Ishikawa (cell line): ENCODE data around the gene LPAR6.

Source experiments
- CEBPB ChIP-seq: IDR thresholded peaks from 2 replicates; pipeline ENCODE4 v1.6.1; 2012
- CREB1 ChIP-seq: IDR thresholded peaks from 2 replicates; pipeline ENCODE4 v1.6.1; 2012; ENCODE audit warnings: low read depth
- EP300 ChIP-seq: IDR thresholded peaks from 2 replicates; pipeline ENCODE4 v1.6.1; 2012; ENCODE audit warnings: borderline replicate concordance
- FOXM1 ChIP-seq: IDR thresholded peaks from 2 replicates; pipeline ENCODE4 v1.6.1; 2012; ENCODE audit warnings: low read depth, borderline replicate concordance
- NFIC ChIP-seq: IDR thresholded peaks from 2 replicates; pipeline ENCODE4 v1.6.1; 2012
- ZBTB7A ChIP-seq: IDR thresholded peaks from 2 replicates; pipeline ENCODE4 v1.6.1; 2012; ENCODE audit warnings: low read depth

- TF ChIP-seq FOXM1 = no peak
- TF ChIP-seq CREB1 = no peak
- TF ChIP-seq CEBPB = no peak
- no peak for TF ChIP-seq EP300
- no peak for TF ChIP-seq ZBTB7A
- TF ChIP-seq NFIC = no peak
Observed at GRCh38 chr13:48426052-48426451, 13.1 kb upstream of the LPAR6 start.
